WTC11 (cell line): ENCODE results near the gene CD320. TPM values are rescaled to one million over a fixed set of nuclear protein-coding genes. Genes with fewer than 3 reads are reported as not detected.
A peak's percentile ranks its signal among the peaks of the same experiment; 100 is the strongest.

ENCODE experiments used
- ATAC-seq: fragments of 200-7000 bp; cut with Tn5 transposase; 2 replicates; pipeline ENCODE4 v1.10.0; 2021; ENCODE audit warnings: mild to moderate bottlenecking, moderate library complexity
- CTCF ChIA-PET: fragments of 300-600 bp; sonication (Branson Sonifier 250); formaldehyde crosslinking; loops from one replicate; lab custom pipeline; 2021; ENCODE audit warnings: antibody characterized with exemption; lab: Charles Lee
- POLR2A ChIA-PET: fragments of 350-600 bp; sonication (Branson Sonifier 250); formaldehyde crosslinking; loops from one replicate; lab custom pipeline; 2021; ENCODE audit warnings: antibody characterized with exemption; lab: Charles Lee
- DNase-seq: peaks from one replicate; pipeline ENCODE4 v3.0.0; 2021; ENCODE audit warnings: low spot score
- H3K27ac Mint-ChIP-seq: 2 replicates; pipeline ENCODE4 v1.8.0; 2021; ENCODE audit warnings: mixed read lengths
- H3K27me3 Mint-ChIP-seq: 2 replicates; pipeline ENCODE4 v1.8.0; 2021; ENCODE audit warnings: low read depth, mild to moderate bottlenecking, moderate library complexity, mixed read lengths
- H3K36me3 Mint-ChIP-seq: 2 replicates; pipeline ENCODE4 v1.8.0; 2021; ENCODE audit warnings: mixed read lengths
- H3K4me1 Mint-ChIP-seq: 2 replicates; pipeline ENCODE4 v1.8.0; 2022; ENCODE audit warnings: mixed read lengths
- H3K4me3 Mint-ChIP-seq: 2 replicates; pipeline ENCODE4 v1.8.0; 2021; ENCODE audit warnings: mild to moderate bottlenecking, moderate library complexity, mixed read lengths
- H3K9me3 Mint-ChIP-seq: 2 replicates; pipeline ENCODE4 v1.8.0; 2021; ENCODE audit warnings: mixed read lengths
- FOXP1 ChIP-seq: sonication (generic); formaldehyde crosslinking; IDR thresholded peaks from 2 replicates; pipeline ENCODE4 v1.8.0; 2022; ENCODE audit warnings: missing genetic modification reagents, mild to moderate bottlenecking, moderate library complexity, borderline replicate concordance
- GABPB1 ChIP-seq: sonication (generic); formaldehyde crosslinking; IDR thresholded peaks from 2 replicates; pipeline ENCODE4 v1.8.1; 2023; ENCODE audit warnings: mild to moderate bottlenecking, missing genetic modification reagents
- MXD4 ChIP-seq: fragments of 250-450 bp; sonication (Bioruptor Pico); IDR thresholded peaks from 2 replicates; pipeline ENCODE4 v1.8.0; 2021; ENCODE audit warnings: mild to moderate bottlenecking, moderate library complexity, borderline replicate concordance
- NR2C2 ChIP-seq: sonication (generic); formaldehyde crosslinking; IDR thresholded peaks from 2 replicates; pipeline ENCODE4 v1.8.0; 2022; ENCODE audit warnings: mild to moderate bottlenecking, missing genetic modification reagents
- RORB ChIP-seq: fragments of 250-450 bp; sonication (Bioruptor Pico); IDR thresholded peaks from 2 replicates; pipeline ENCODE4 v1.9.0; 2021; ENCODE audit warnings: mild to moderate bottlenecking
- SOX15 ChIP-seq: fragments of 250-450 bp; sonication (Bioruptor Pico); IDR thresholded peaks from 2 replicates; pipeline ENCODE4 v1.9.0; 2021; ENCODE audit warnings: mild to moderate bottlenecking
- TEAD4 ChIP-seq: sonication (generic); formaldehyde crosslinking; IDR thresholded peaks from 2 replicates; pipeline ENCODE4 v1.8.0; 2022; ENCODE audit warnings: mild to moderate bottlenecking, missing genetic modification reagents
- TP53 ChIP-seq: sonication (generic); formaldehyde crosslinking; IDR thresholded peaks from 2 replicates; pipeline ENCODE4 v1.8.1; 2023; ENCODE audit warnings: mild to moderate bottlenecking, missing genetic modification reagents
- ZNF263 ChIP-seq: sonication (generic); formaldehyde crosslinking; IDR thresholded peaks from 2 replicates; pipeline ENCODE4 v1.8.1; 2022; ENCODE audit warnings: low read depth, mild to moderate bottlenecking, moderate library complexity, missing genetic modification reagents
- ZNF671 ChIP-seq: fragments of 250-450 bp; sonication (Bioruptor Pico); IDR thresholded peaks from 2 replicates; pipeline ENCODE4 v1.8.0; 2021; ENCODE audit warnings: mild to moderate bottlenecking
- total RNA-seq: library from RNA; stranded (reverse); gene quantifications from 3 replicates; pipeline ENCODE4 v1.2.3, GENCODE V29; 2021
- TF ChIP-seq, protein P1 (sequence below): sonication (generic); formaldehyde crosslinking; IDR thresholded peaks from 2 replicates; pipeline ENCODE4 v1.8.0; 2022; ENCODE audit warnings: missing genetic modification reagents
- TF ChIP-seq, protein P2 (sequence below): fragments of 250-450 bp; sonication (Bioruptor Pico); IDR thresholded peaks from 2 replicates; pipeline ENCODE4 v1.9.0; 2021; ENCODE audit warnings: mild to moderate bottlenecking
- TF ChIP-seq, protein P3 (sequence below): sonication (generic); formaldehyde crosslinking; IDR thresholded peaks from 2 replicates; pipeline ENCODE4 v1.8.1; 2023; ENCODE audit warnings: mild to moderate bottlenecking, moderate library complexity, missing genetic modification reagents
- TF ChIP-seq, protein P4 (sequence below): fragments of 250-450 bp; sonication (Bioruptor Pico); IDR thresholded peaks from 2 replicates; pipeline ENCODE4 v1.9.0; 2021; ENCODE audit warnings: mild to moderate bottlenecking, borderline replicate concordance
- TF ChIP-seq, protein P5 (sequence below): fragments of 250-450 bp; sonication (Bioruptor Pico); IDR thresholded peaks from 2 replicates; pipeline ENCODE4 v1.9.0; 2021; ENCODE audit warnings: moderate library complexity, mild to moderate bottlenecking, inconsistent platforms, borderline replicate concordance
- TF ChIP-seq, protein P6 (sequence below): sonication (generic); formaldehyde crosslinking; IDR thresholded peaks from 2 replicates; pipeline ENCODE4 v1.8.1; 2022; ENCODE audit warnings: mild to moderate bottlenecking, missing genetic modification reagents, moderate library complexity, borderline replicate concordance
- TF ChIP-seq, protein P7 (sequence below): sonication (generic); formaldehyde crosslinking; conservative IDR thresholded peaks from 2 replicates; pipeline ENCODE4 v1.8.1; 2022; ENCODE audit warnings: mild to moderate bottlenecking, missing genetic modification reagents
- TF ChIP-seq, protein P8 (sequence below): sonication (generic); formaldehyde crosslinking; conservative IDR thresholded peaks from 2 replicates; pipeline ENCODE4 v1.8.1; 2023; ENCODE audit warnings: mild to moderate bottlenecking, low read depth, missing genetic modification reagents, moderate library complexity

The CD320 gene
- total RNA-seq, 1 experiment from 2014 or later = 107 TPM

DNA sequence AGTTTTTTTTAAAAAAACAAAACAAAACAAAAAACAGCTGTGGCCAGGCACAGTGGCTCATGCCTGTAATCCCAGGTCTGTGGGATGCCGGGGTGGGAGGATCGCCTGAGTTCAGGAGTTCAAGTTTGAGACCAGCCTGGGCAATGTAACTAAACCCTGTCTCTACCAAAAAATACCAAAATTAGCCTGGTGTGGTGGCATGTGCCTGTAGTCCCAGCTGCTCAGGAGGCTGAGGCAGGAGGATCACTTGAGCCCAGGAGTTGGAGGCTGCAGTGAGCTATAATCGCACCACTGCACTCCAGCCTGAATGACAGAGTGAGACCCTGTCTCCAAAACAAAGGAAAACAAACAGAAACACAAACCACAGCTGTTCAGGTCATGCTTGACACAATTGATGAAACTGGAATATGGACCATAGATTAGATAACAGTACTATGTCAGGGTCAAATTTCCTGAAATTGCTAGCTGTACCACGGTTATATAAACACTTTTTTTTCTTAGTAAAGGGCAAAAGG, 48.9 kb upstream of the CD320 start:
- no peak for DNase-seq
- Mint-ChIP-seq H3K9me3 (peaks cover 7% of the 10 kb centered on the region), H3K4me1 (peaks cover 6% of the 10 kb centered on the region)
- TF ChIP-seq FOXP1 (CRISPR knock-in tag) = no peak
- TF ChIP-seq, protein P1, sequence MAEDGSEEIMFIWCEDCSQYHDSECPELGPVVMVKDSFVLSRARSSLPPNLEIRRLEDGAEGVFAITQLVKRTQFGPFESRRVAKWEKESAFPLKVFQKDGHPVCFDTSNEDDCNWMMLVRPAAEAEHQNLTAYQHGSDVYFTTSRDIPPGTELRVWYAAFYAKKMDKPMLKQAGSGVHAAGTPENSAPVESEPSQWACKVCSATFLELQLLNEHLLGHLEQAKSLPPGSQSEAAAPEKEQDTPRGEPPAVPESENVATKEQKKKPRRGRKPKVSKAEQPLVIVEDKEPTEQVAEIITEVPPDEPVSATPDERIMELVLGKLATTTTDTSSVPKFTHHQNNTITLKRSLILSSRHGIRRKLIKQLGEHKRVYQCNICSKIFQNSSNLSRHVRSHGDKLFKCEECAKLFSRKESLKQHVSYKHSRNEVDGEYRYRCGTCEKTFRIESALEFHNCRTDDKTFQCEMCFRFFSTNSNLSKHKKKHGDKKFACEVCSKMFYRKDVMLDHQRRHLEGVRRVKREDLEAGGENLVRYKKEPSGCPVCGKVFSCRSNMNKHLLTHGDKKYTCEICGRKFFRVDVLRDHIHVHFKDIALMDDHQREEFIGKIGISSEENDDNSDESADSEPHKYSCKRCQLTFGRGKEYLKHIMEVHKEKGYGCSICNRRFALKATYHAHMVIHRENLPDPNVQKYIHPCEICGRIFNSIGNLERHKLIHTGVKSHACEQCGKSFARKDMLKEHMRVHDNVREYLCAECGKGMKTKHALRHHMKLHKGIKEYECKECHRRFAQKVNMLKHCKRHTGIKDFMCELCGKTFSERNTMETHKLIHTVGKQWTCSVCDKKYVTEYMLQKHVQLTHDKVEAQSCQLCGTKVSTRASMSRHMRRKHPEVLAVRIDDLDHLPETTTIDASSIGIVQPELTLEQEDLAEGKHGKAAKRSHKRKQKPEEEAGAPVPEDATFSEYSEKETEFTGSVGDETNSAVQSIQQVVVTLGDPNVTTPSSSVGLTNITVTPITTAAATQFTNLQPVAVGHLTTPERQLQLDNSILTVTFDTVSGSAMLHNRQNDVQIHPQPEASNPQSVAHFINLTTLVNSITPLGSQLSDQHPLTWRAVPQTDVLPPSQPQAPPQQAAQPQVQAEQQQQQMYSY = no peak
- TF ChIP-seq RORB (CRISPR knock-in tag) = no peak
- TF ChIP-seq, protein P2, sequence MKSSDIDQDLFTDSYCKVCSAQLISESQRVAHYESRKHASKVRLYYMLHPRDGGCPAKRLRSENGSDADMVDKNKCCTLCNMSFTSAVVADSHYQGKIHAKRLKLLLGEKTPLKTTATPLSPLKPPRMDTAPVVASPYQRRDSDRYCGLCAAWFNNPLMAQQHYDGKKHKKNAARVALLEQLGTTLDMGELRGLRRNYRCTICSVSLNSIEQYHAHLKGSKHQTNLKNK = no peak
- TF ChIP-seq TEAD4 (CRISPR knock-in tag) = no peak
- TF ChIP-seq GABPB1 (CRISPR knock-in tag) = peak; percentile 55; the same call in 1 of the 2 replicates
- TF ChIP-seq, all 79 proteins: peak for 1
- peaks cover 14% of the 10 kb centered on the region for H3K27me3 Mint-ChIP-seq
- CTCF ChIA-PET = interaction anchor here (0.6 kb wide), 1 partner anchor 191 kb away, joined by 3 read pairs; no protein-coding TSS in a partner anchor
- no peak for ATAC-seq
- no peak overlapping the region for H3K27ac Mint-ChIP-seq
- no peak overlapping the region for H3K4me3 Mint-ChIP-seq
- POLR2A ChIA-PET = no interaction called here
- no peaks in the 10 kb centered on the region for H3K36me3 Mint-ChIP-seq

DNA sequence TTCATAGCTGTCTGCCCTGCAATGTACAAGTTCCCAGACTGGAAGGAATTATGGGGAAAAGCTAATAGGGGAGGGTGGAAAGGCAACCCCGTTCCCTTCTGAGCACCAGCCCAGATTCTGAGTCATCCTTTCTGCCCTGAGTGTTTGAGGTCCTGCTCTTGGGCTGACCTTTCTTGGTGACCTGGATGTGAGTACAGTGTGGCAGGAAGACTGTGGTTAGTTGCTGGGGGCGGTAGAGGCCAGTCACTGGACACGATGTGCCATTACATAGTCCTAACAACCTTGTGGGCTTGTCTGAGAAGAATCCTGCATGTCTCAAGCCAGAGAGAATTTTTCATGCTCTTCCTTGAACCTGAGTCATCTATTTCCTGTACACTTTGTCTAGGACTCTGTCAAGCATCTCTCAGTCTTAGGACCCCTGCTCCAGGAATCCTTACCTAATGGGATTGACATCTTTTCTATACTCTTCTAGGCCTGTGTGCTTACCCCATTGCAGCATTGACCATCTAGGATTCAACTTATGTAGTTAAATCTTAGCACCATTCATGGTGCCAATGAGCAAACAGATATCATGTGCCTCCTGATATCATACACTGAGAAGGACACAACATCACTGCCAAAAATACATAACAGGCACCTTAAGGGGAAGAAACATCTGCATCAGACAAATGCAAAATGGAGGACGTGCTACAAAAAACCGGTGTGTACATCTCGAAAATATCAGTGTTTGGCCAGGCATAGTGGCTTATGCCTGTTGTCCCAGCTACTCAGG, 47.7 kb upstream of the CD320 start:
- no peaks in the 10 kb centered on the region for H3K36me3 Mint-ChIP-seq
- no peak for DNase-seq
- H3K4me3 Mint-ChIP-seq = no peak overlapping the region
- H3K27me3 Mint-ChIP-seq = peaks cover 16% of the 10 kb centered on the region
- ChIA-PET POLR2A (no interaction called here), CTCF (interaction anchor here (1.9 to 4.1 kb wide), 8 partner anchors 7 to 227 kb away, joined by 5 to 47 read pairs (median 32); partner anchors contain the start of genes ANGPTL4, MARCHF2 and RAB11B)
- no peak for ATAC-seq
- H3K4me1 Mint-ChIP-seq = peaks cover 14% of the 10 kb centered on the region
- no peak overlapping the region for H3K27ac Mint-ChIP-seq
- H3K9me3 Mint-ChIP-seq = peaks cover 7% of the 10 kb centered on the region
- TF ChIP-seq, protein P3, sequence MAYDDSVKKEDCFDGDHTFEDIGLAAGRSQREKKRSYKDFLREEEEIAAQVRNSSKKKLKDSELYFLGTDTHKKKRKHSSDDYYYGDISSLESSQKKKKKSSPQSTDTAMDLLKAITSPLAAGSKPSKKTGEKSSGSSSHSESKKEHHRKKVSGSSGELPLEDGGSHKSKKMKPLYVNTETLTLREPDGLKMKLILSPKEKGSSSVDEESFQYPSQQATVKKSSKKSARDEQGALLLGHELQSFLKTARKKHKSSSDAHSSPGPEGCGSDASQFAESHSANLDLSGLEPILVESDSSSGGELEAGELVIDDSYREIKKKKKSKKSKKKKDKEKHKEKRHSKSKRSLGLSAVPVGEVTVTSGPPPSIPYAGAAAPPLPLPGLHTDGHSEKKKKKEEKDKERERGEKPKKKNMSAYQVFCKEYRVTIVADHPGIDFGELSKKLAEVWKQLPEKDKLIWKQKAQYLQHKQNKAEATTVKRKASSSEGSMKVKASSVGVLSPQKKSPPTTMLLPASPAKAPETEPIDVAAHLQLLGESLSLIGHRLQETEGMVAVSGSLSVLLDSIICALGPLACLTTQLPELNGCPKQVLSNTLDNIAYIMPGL (CRISPR knock-in tag) = no peak
- TF ChIP-seq, protein P4, sequence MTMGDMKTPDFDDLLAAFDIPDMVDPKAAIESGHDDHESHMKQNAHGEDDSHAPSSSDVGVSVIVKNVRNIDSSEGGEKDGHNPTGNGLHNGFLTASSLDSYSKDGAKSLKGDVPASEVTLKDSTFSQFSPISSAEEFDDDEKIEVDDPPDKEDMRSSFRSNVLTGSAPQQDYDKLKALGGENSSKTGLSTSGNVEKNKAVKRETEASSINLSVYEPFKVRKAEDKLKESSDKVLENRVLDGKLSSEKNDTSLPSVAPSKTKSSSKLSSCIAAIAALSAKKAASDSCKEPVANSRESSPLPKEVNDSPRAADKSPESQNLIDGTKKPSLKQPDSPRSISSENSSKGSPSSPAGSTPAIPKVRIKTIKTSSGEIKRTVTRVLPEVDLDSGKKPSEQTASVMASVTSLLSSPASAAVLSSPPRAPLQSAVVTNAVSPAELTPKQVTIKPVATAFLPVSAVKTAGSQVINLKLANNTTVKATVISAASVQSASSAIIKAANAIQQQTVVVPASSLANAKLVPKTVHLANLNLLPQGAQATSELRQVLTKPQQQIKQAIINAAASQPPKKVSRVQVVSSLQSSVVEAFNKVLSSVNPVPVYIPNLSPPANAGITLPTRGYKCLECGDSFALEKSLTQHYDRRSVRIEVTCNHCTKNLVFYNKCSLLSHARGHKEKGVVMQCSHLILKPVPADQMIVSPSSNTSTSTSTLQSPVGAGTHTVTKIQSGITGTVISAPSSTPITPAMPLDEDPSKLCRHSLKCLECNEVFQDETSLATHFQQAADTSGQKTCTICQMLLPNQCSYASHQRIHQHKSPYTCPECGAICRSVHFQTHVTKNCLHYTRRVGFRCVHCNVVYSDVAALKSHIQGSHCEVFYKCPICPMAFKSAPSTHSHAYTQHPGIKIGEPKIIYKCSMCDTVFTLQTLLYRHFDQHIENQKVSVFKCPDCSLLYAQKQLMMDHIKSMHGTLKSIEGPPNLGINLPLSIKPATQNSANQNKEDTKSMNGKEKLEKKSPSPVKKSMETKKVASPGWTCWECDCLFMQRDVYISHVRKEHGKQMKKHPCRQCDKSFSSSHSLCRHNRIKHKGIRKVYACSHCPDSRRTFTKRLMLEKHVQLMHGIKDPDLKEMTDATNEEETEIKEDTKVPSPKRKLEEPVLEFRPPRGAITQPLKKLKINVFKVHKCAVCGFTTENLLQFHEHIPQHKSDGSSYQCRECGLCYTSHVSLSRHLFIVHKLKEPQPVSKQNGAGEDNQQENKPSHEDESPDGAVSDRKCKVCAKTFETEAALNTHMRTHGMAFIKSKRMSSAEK (CRISPR knock-in tag) = no peak
- no peak for TF ChIP-seq TP53 (CRISPR knock-in tag)
- TF ChIP-seq SOX15 (CRISPR knock-in tag) = no peak
- TF ChIP-seq, protein P5, sequence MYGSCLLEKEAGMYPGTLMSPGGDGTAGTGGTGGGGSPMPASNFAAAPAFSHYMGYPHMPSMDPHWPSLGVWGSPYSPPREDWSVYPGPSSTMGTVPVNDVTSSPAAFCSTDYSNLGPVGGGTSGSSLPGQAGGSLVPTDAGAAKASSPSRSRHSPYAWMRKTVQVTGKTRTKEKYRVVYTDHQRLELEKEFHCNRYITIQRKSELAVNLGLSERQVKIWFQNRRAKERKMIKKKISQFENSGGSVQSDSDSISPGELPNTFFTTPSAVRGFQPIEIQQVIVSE (CRISPR knock-in tag) = no peak
- no peak for TF ChIP-seq ZNF263 (CRISPR knock-in tag)
- no peak for TF ChIP-seq NR2C2 (CRISPR knock-in tag)
- TF ChIP-seq, protein P6, sequence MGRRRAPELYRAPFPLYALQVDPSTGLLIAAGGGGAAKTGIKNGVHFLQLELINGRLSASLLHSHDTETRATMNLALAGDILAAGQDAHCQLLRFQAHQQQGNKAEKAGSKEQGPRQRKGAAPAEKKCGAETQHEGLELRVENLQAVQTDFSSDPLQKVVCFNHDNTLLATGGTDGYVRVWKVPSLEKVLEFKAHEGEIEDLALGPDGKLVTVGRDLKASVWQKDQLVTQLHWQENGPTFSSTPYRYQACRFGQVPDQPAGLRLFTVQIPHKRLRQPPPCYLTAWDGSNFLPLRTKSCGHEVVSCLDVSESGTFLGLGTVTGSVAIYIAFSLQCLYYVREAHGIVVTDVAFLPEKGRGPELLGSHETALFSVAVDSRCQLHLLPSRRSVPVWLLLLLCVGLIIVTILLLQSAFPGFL (CRISPR knock-in tag) = no peak
- TF ChIP-seq ZNF671 = no peak
- TF ChIP-seq MXD4 (CRISPR knock-in tag) = no peak
- TF ChIP-seq, protein P7, sequence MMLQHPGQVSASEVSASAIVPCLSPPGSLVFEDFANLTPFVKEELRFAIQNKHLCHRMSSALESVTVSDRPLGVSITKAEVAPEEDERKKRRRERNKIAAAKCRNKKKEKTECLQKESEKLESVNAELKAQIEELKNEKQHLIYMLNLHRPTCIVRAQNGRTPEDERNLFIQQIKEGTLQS (CRISPR knock-in tag) = no peak
- TF ChIP-seq, protein P8, sequence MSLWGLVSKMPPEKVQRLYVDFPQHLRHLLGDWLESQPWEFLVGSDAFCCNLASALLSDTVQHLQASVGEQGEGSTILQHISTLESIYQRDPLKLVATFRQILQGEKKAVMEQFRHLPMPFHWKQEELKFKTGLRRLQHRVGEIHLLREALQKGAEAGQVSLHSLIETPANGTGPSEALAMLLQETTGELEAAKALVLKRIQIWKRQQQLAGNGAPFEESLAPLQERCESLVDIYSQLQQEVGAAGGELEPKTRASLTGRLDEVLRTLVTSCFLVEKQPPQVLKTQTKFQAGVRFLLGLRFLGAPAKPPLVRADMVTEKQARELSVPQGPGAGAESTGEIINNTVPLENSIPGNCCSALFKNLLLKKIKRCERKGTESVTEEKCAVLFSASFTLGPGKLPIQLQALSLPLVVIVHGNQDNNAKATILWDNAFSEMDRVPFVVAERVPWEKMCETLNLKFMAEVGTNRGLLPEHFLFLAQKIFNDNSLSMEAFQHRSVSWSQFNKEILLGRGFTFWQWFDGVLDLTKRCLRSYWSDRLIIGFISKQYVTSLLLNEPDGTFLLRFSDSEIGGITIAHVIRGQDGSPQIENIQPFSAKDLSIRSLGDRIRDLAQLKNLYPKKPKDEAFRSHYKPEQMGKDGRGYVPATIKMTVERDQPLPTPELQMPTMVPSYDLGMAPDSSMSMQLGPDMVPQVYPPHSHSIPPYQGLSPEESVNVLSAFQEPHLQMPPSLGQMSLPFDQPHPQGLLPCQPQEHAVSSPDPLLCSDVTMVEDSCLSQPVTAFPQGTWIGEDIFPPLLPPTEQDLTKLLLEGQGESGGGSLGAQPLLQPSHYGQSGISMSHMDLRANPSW = no peak
